Endodermal cell (in vitro differentiated cells): ENCODE data around the gene CKS2. TPM values are rescaled to one million over a fixed set of nuclear protein-coding genes. Genes with fewer than 3 reads are reported as not detected.

Experiments used
- DNase-seq: peaks from one replicate; pipeline ENCODE4 v3.0.0-alpha.2; 2017
- H3K27ac ChIP-seq: 2 replicates; pipeline ENCODE4 v1.5.1; 2013; ENCODE audit warnings: mild to moderate bottlenecking, low read depth, low read length, moderate library complexity
- H3K27me3 ChIP-seq: 2 replicates; pipeline ENCODE4 v1.6.1; 2013; ENCODE audit warnings: mild to moderate bottlenecking, low read length, moderate library complexity; ENCODE audit not compliant: insufficient read depth, control insufficient read depth, poor library complexity, severe bottlenecking
- H3K36me3 ChIP-seq: 2 replicates; pipeline ENCODE4 v1.7.0; 2013; ENCODE audit warnings: mild to moderate bottlenecking, low read length, moderate library complexity; ENCODE audit not compliant: control insufficient read depth, insufficient read depth
- H3K4me1 ChIP-seq: one replicate; pipeline ENCODE4 v1.7.0; 2013; ENCODE audit warnings: low read length; ENCODE audit not compliant: control insufficient read depth, insufficient read depth
- H3K4me3 ChIP-seq: 2 replicates; pipeline ENCODE4 v1.5.1; 2013; ENCODE audit warnings: mild to moderate bottlenecking, low read length, moderate library complexity
- H3K9ac ChIP-seq: 2 replicates; pipeline ENCODE4 v1.6.1; 2013; ENCODE audit warnings: mild to moderate bottlenecking, low read length, moderate library complexity; ENCODE audit not compliant: poor library complexity, severe bottlenecking; ENCODE audit errors: extremely low read depth
- H3K9me3 ChIP-seq: 2 replicates; pipeline ENCODE4 v1.6.1; 2013; ENCODE audit warnings: mild to moderate bottlenecking, low read length, moderate library complexity; ENCODE audit not compliant: control insufficient read depth
- H3K27ac Mint-ChIP-seq: 2 replicates; pipeline ENCODE4 v1.8.0; 2020; ENCODE audit warnings: mixed read lengths
- H3K27me3 Mint-ChIP-seq: 2 replicates; pipeline ENCODE4 v1.8.0; 2021; ENCODE audit warnings: mild to moderate bottlenecking, mixed read lengths; ENCODE audit not compliant: insufficient read depth
- H3K36me3 Mint-ChIP-seq: 2 replicates; pipeline ENCODE4 v1.8.0; 2020; ENCODE audit warnings: low read depth, mixed read lengths
- H3K4me1 Mint-ChIP-seq: 2 replicates; pipeline ENCODE4 v1.8.0; 2020; ENCODE audit warnings: mixed read lengths
- H3K4me3 Mint-ChIP-seq: 2 replicates; pipeline ENCODE4 v1.8.0; 2020; ENCODE audit warnings: mild to moderate bottlenecking, moderate library complexity, mixed read lengths
- H3K9me3 Mint-ChIP-seq: 2 replicates; pipeline ENCODE4 v1.8.0; 2020; ENCODE audit warnings: mild to moderate bottlenecking, mixed read lengths
- WGBS, 2 experiments: methylation state at CpG; one replicate each; pipeline versions ENCODE4 v1.1.5 to v1.1.7; 2013; ENCODE audit warnings: missing lambda C conversion rate in 2 of 2, mixed read lengths in 1 of 2; ENCODE audit not compliant: insufficient coverage in 1 of 2, insufficient read length in 1 of 2; 5-methylcytosine and 5-hydroxymethylcytosine counted together
- total RNA-seq, 2 donors: library from RNA; stranded (reverse); fragmentation: NEBNext Ultra II Directional in 1 of 2; extraction: Animal tissue kit (Norgen Biotek cat#: 25700) in 1 of 2; gene quantifications; 2 replicates in 1 of 2; 3 replicates in 1 of 2; pipeline ENCODE4 v1.2.1, GENCODE V29; 2021
- TF ChIP-seq, protein P1 (sequence below): fragments of 200-600 bp; sonication (generic); conservative IDR thresholded peaks from 2 replicates; pipeline ENCODE4 v1.5.0; 2021; ENCODE audit warnings: antibody characterized with exemption, mild to moderate bottlenecking

CKS2 gene
- total RNA-seq, 2 donors from 2014 or later = 163 to 209 TPM

DNA sequence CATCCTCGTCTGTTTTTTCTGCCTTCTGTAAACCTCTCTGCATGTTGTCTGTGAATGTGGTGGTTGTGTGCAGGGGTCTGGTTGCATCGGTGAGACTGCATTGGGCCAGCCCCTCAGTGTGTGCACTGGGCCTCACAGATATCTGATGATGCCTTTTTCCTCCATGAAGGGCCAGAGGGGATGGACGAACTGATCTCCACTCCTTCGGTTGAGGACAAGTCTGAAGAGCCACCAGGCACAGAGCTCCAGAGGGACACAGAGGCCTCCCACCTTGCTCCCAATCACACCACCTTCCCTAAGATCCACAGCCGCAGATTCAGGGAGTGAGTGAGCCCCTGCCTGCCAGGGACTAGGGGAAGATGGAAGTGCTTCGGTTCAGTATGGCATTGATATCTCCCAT lies 38.6 kb downstream of the CKS2 start:
- H3K4me1 Mint-ChIP-seq = no peaks in the 10 kb centered on the region
- Histone ChIP-seq H3K27me3 (no peaks in the 10 kb centered on the region), H3K9me3 (no peaks in the 10 kb centered on the region), H3K4me1 (no peaks in the 10 kb centered on the region), H3K36me3 (peaks cover 73% of the 10 kb centered on the region), H3K27ac (no peak overlapping the region), H3K4me3 (no peak overlapping the region), H3K9ac (no peak overlapping the region)
- H3K27ac Mint-ChIP-seq = no peak overlapping the region
- H3K4me3 Mint-ChIP-seq = no peak overlapping the region
- DNase-seq = no peak
- TF ChIP-seq, protein P1, sequence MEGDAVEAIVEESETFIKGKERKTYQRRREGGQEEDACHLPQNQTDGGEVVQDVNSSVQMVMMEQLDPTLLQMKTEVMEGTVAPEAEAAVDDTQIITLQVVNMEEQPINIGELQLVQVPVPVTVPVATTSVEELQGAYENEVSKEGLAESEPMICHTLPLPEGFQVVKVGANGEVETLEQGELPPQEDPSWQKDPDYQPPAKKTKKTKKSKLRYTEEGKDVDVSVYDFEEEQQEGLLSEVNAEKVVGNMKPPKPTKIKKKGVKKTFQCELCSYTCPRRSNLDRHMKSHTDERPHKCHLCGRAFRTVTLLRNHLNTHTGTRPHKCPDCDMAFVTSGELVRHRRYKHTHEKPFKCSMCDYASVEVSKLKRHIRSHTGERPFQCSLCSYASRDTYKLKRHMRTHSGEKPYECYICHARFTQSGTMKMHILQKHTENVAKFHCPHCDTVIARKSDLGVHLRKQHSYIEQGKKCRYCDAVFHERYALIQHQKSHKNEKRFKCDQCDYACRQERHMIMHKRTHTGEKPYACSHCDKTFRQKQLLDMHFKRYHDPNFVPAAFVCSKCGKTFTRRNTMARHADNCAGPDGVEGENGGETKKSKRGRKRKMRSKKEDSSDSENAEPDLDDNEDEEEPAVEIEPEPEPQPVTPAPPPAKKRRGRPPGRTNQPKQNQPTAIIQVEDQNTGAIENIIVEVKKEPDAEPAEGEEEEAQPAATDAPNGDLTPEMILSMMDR = no peak
- WGBS, 2 experiments = 91 to 93% methylated on average over 5 to 6 of the region's 6 CpGs
- no peaks in the 10 kb centered on the region for H3K27me3 Mint-ChIP-seq
- no peaks in the 10 kb centered on the region for H3K9me3 Mint-ChIP-seq
- peaks cover 86% of the 10 kb centered on the region for H3K36me3 Mint-ChIP-seq

GRCh38 chr9:89350988-89351557 lies 40.1 kb downstream of the CKS2 start:
- Histone ChIP-seq H3K9me3 (no peaks in the 10 kb centered on the region), H3K9ac (no peak overlapping the region), H3K4me3 (no peak overlapping the region), H3K4me1 (no peaks in the 10 kb centered on the region), H3K27me3 (no peaks in the 10 kb centered on the region), H3K27ac (no peak overlapping the region), H3K36me3 (peaks cover 72% of the 10 kb centered on the region)
- no peak overlapping the region for H3K27ac Mint-ChIP-seq
- no peaks in the 10 kb centered on the region for H3K27me3 Mint-ChIP-seq
- WGBS, 2 experiments = 87 to 100% methylated on average over 1 to 2 of the region's 2 CpGs
- DNase-seq = no peak
- no peaks in the 10 kb centered on the region for H3K4me1 Mint-ChIP-seq
- TF ChIP-seq, protein P1 = no peak
- peaks cover 88% of the 10 kb centered on the region for H3K36me3 Mint-ChIP-seq
- no peaks in the 10 kb centered on the region for H3K9me3 Mint-ChIP-seq
- H3K4me3 Mint-ChIP-seq = no peak overlapping the region

DNA sequence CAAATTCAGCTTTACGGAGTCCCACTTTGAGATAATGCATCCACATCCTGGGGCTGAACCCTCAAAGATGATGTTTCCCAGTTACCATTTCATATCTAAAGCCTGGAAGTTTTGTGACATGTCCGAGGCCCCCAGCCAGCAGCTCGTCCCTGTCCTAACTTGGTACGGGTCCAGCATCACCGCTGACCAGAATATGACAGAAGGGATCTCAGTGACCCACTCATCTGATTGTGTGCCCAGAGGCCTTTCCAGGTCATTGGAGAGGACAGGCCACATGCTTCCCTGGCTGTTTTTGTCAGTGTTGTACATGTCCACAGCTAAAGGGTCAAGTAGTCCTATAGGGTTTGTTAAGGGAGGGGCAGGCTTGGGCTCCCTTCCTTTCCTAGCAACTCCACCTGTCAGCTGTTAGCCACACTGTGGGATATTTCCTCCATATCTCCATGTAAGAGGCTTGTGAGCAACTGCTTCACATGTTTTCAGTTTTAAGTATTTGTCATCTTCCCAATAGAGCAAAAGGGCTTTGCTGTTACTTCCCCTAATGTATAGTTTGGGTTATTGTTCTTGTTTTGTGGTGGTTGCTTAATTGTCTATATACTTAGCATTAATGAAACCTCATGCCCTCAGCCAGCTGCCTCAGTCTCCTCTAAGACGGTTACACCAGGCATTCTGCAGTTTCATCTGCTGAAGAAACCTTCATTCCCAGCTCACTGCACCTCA lies 40.7 kb downstream of the CKS2 start:
- Mint-ChIP-seq H3K9me3 (no peaks in the 10 kb centered on the region), H3K4me1 (no peaks in the 10 kb centered on the region), H3K27me3 (no peaks in the 10 kb centered on the region), H3K27ac (no peak overlapping the region), H3K36me3 (peaks cover 89% of the 10 kb centered on the region), H3K4me3 (no peak overlapping the region)
- no peaks in the 10 kb centered on the region for H3K9me3 ChIP-seq
- WGBS, 2 experiments = 96 to 98% methylated on average over 6 of the region's 6 CpGs
- H3K27me3 ChIP-seq = no peaks in the 10 kb centered on the region
- no peak overlapping the region for H3K9ac ChIP-seq
- DNase-seq = no peak
- H3K4me3 ChIP-seq = no peak overlapping the region
- no peaks in the 10 kb centered on the region for H3K4me1 ChIP-seq
- TF ChIP-seq, protein P1 = no peak
- peaks cover 70% of the 10 kb centered on the region for H3K36me3 ChIP-seq
- H3K27ac ChIP-seq = no peak overlapping the region
